Nephron progenitor cell (in vitro differentiated cells): Measurements from ENCODE around the gene MUTYH.

ENCODE experiments used
- DNase-seq: peaks from one replicate; pipeline ENCODE4 v3.0.0; 2021
- H3K27ac Mint-ChIP-seq: 2 replicates; pipeline ENCODE4 v1.8.0; 2021; ENCODE audit warnings: mild to moderate bottlenecking, moderate library complexity, mixed read lengths
- H3K27me3 Mint-ChIP-seq: 2 replicates; pipeline ENCODE4 v1.8.0; 2021; ENCODE audit warnings: mild to moderate bottlenecking, low read depth, mixed read lengths; ENCODE audit not compliant: poor library complexity
- H3K36me3 Mint-ChIP-seq: 2 replicates; pipeline ENCODE4 v1.8.0; 2021; ENCODE audit warnings: low read depth, mixed read lengths
- H3K4me1 Mint-ChIP-seq: 2 replicates; pipeline ENCODE4 v1.8.0; 2021; ENCODE audit warnings: mixed read lengths
- H3K4me3 Mint-ChIP-seq: 2 replicates; pipeline ENCODE4 v1.8.0; 2021; ENCODE audit warnings: mild to moderate bottlenecking, moderate library complexity, mixed read lengths
- H3K9me3 Mint-ChIP-seq: 2 replicates; pipeline ENCODE4 v1.8.0; 2021; ENCODE audit warnings: mild to moderate bottlenecking, moderate library complexity, mixed read lengths
- CTCF ChIP-seq: fragments of 200-600 bp; sonication (generic); IDR thresholded peaks from 2 replicates; pipeline ENCODE4 v1.5.0; 2021; ENCODE audit warnings: antibody characterized with exemption

MUTYH gene

GRCh38 chr1:45348020-45348419, 7.8 kb upstream of the MUTYH start:
- H3K27me3 Mint-ChIP-seq = no peaks in the 10 kb centered on the region
- H3K9me3 Mint-ChIP-seq = no peaks in the 10 kb centered on the region
- H3K4me3 Mint-ChIP-seq = no peak overlapping the region
- peaks cover 14% of the 10 kb centered on the region for H3K4me1 Mint-ChIP-seq
- peak overlapping the region; percentile 2 for H3K27ac Mint-ChIP-seq
- TF ChIP-seq CTCF = no peak
- H3K36me3 Mint-ChIP-seq = peaks cover 33% of the 10 kb centered on the region
- no peak for DNase-seq

GRCh38 chr1:45346473-45346872, 6.2 kb upstream of the MUTYH start:
- Mint-ChIP-seq H3K9me3 (no peaks in the 10 kb centered on the region), H3K4me3 (no peak overlapping the region), H3K4me1 (peaks cover 20% of the 10 kb centered on the region), H3K27ac (no peak overlapping the region), H3K36me3 (peaks cover 47% of the 10 kb centered on the region), H3K27me3 (no peaks in the 10 kb centered on the region)
- TF ChIP-seq CTCF = no peak
- no peak for DNase-seq

DNA sequence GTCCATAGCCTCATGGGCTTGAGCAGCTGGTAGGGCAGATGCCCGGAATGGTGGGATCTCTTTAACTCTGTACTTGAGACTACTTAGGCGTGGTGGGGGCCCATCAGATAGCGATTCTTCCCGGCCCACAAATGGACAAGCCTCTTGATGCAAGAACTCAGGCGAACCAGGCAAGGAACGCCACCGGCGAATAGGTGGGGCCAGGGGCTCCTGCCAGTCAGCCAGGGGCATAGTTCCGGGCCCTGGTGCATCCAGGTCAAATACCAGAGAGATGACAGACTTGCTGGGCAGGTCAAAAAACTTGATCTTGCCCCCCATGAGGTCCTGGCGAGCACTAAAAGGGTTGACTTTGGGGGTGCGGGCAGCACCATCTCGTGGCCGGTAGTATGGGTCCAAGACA, 4.8 kb upstream of the MUTYH start:
- TF ChIP-seq CTCF = no peak
- H3K9me3 Mint-ChIP-seq = no peaks in the 10 kb centered on the region
- peaks cover 48% of the 10 kb centered on the region for H3K36me3 Mint-ChIP-seq
- H3K27me3 Mint-ChIP-seq = no peaks in the 10 kb centered on the region
- no peak overlapping the region for H3K27ac Mint-ChIP-seq
- DNase-seq = no peak
- H3K4me3 Mint-ChIP-seq = no peak overlapping the region
- H3K4me1 Mint-ChIP-seq = peaks cover 34% of the 10 kb centered on the region

DNA sequence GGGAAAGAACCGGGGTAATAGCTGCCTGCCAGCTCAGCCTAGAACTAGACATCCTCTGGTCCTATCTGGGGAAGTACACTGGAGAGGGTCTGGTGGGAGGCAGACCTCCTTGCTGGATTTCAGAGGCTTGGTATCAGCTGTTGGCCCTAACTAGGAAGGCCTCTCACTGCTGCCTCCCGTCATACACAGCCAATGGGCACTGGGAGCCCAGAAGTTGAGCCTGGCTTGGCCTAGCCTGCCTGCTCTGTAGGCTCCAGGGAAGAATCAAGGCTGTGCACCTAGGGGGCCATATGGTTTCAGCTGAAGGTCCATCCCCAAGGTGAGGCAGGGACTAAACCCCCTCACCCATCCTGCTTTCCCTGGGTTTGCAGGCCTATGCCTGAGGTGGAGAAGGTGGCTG, 4.3 kb upstream of the MUTYH start:
- DNase-seq = no peak
- Mint-ChIP-seq H3K36me3 (peaks cover 48% of the 10 kb centered on the region), H3K9me3 (no peaks in the 10 kb centered on the region), H3K4me3 (no peak overlapping the region), H3K4me1 (peaks cover 38% of the 10 kb centered on the region), H3K27ac (no peak overlapping the region), H3K27me3 (no peaks in the 10 kb centered on the region)
- no peak for TF ChIP-seq CTCF

DNA sequence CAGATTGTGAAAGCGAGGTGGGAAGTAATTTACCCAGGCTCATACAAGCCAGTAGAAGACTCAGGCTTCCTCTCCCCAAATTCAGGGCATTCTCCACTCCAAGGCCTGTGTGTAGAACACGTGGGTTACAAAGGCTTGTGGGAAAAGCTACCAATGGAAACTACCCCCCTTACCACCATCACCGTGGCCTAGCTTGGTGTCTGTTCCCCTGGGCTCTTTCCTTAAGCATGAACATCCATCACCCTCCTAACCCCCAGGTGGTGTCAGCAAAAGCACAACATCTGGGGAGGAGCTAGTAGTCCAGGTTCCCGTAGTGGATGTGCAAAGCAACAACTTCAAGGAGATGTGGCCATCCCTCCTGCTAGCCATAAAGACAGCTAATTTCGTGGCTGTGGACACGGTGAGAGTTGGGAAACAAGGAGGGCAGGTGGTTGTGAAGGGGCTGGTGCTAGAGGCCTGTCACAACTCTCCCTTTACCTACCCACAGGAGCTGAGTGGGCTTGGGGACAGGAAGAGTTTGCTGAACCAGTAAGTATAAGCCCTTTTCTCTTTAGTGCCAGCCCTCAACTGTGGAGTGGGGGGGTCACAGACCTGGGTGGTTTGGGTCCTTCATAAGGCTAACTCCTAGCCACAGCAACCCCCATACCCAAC, 701 bp upstream of the MUTYH start:
- no peaks in the 10 kb centered on the region for H3K9me3 Mint-ChIP-seq
- H3K27ac Mint-ChIP-seq = peak overlapping the region; percentile 99
- no peak for DNase-seq
- peaks cover 51% of the 10 kb centered on the region for H3K36me3 Mint-ChIP-seq
- peak overlapping the region; percentile 99 for H3K4me3 Mint-ChIP-seq
- no peak for TF ChIP-seq CTCF
- H3K4me1 Mint-ChIP-seq = peaks cover 60% of the 10 kb centered on the region
- peaks cover 5% of the 10 kb centered on the region for H3K27me3 Mint-ChIP-seq

DNA sequence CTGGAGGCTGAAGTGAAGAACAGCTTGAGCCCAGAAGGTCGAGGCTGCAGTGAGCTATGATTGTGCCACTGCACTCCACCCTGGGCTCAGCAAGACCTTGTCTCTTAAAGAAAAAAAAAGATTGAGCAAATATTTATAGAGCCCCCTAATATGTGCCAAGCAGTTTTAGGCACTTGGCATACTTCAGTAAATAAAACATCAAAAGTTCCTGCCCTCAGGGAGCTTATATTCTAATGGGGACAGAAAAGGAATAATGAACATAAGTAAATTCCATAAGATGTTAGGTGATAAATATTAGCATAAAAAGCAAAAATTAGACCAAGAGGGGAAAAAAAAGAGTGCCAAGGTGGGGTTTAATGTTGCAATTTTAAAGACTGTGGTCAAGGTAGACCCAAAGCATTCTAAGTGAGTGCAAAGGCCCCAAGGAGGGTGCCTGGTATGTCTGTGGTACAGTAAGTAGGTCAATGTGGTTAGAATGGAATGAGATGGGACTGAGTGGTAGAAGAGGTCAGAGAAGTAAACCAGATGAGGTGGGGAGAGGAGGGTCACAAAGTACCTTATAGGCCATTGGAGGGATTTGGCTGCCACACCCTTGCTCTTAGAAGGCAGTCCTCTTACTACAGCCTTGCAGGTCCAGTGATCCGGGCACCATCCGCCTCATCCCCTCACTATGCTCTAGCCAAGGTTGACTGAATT, 2.5 kb downstream of the MUTYH start:
- Mint-ChIP-seq H3K9me3 (no peaks in the 10 kb centered on the region), H3K4me3 (peak overlapping the region; percentile 58), H3K27me3 (peaks cover 5% of the 10 kb centered on the region), H3K4me1 (peaks cover 70% of the 10 kb centered on the region), H3K36me3 (peaks cover 25% of the 10 kb centered on the region), H3K27ac (no peak overlapping the region)
- no peak for TF ChIP-seq CTCF
- DNase-seq = no peak
